ENCODE data around the gene NALF2. TPM values are rescaled to one million over a fixed set of nuclear protein-coding genes. Genes with fewer than 3 reads are reported as not detected.

The NALF2 gene
- total and polyA plus RNA-seq, 7 experiments from 2014 or later: 0.27 to 0.50 (median 0.34) TPM; not detected in 4

DNA sequence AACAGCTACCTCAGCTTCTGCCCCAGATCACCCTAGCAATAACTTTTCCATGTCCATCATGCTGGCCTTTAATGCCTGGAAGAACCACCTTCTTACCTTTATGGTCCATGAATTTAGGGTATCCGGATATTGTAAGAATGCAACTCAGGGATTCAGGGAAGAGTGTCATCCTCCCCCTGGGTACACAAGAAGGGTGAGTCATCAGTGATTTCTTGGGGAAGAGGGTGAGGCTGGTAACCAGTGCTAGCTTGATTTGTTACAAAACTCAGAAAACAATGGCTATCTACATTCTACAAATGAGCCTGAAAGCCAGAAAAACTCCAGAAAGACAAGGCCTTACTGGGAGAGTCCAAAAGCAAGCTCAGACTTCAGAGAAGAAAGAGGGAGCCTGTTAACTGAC, 10.4 kb upstream of the NALF2 start:
- Mint-ChIP-seq H3K36me3 (no peaks in the 10 kb centered on the region), H3K27me3 (peaks cover 2 to 22% (median 17%) of the 10 kb centered on the region in 5 donors), H3K4me1 (no peaks in the 10 kb centered on the region), H3K4me3 (no peak overlapping the region), H3K9me3 (peaks cover 0 to 1% (median 0%) of the 10 kb centered on the region in 11 donors), H3K27ac (no peak overlapping the region)
- Histone ChIP-seq H3K4me1 (ENCODE audit: control insufficient read depth in 2 of 2, insufficient read depth in 2 of 2, low read length in 2 of 2) (no peaks in the 10 kb centered on the region), H3K36me3 (ENCODE audit: control insufficient read depth in 2 of 3, insufficient read depth in 3 of 3, low read length in 3 of 3) (no peaks in the 10 kb centered on the region), H3K4me3 (ENCODE audit: low read length) (no peak overlapping the region), H3K27ac (ENCODE audit: low read depth, low read length) (no peak overlapping the region), H3K27me3 (ENCODE audit: control insufficient read depth in 2 of 2, insufficient read depth in 2 of 2, low read length in 2 of 2) (peaks cover 0 to 4% of the 10 kb centered on the region in 2 donors), H3K9me3 (ENCODE audit: control insufficient read depth in 2 of 3, low read length in 3 of 3) (no peaks in the 10 kb centered on the region)
- ATAC-seq (no peak), DNase-seq (no peak)
- ChIA-PET CTCF (interaction anchor here (1.0 kb wide), 1 partner anchor 640 kb away, joined by 4 read pairs; no protein-coding TSS in a partner anchor), POLR2A (no interaction called here)
- intact Hi-C loops (cut with micrococcal nuclease): loop anchor here (1.0 to 5.0 kb wide), 4 partner anchors 45 to 604 kb away; no protein-coding TSS in a partner anchor

DNA sequence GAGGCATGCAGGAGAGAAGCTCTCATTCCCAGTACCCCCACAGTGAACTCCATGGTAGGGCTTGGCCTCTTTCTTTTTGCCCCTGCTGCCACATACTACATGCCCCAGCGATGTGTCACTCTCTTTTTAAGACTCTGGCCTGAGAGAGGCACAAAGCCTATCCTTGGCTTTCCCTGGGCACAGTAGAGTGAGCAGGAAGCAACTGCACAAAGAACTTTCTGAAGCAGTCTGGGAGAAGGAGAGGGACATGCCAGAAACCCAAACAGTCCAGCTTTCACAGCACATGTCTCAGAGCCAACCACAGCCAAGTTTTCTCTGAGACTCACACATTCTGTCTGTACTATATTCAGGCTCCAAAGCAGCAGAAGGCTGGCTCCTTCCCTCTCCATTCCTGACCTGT, 7.9 kb upstream of the NALF2 start:
- ATAC-seq: no peak
- H3K4me1 Mint-ChIP-seq: no peaks in the 10 kb centered on the region
- H3K27ac Mint-ChIP-seq: no peak overlapping the region
- intact Hi-C loops (cut with micrococcal nuclease): no loop called here
- no peak for DNase-seq
- ChIA-PET CTCF (no interaction called here), POLR2A (no interaction called here)
- H3K27me3 Mint-ChIP-seq: peaks cover 0 to 17% (median 12%) of the 10 kb centered on the region in 5 donors
- no peaks in the 10 kb centered on the region for H3K36me3 Mint-ChIP-seq
- H3K4me3 Mint-ChIP-seq: no peak overlapping the region
- Histone ChIP-seq H3K27me3 (ENCODE audit: control insufficient read depth in 2 of 2, insufficient read depth in 2 of 2, low read length in 2 of 2) (peaks cover 0 to 4% of the 10 kb centered on the region in 2 donors), H3K36me3 (ENCODE audit: control insufficient read depth in 2 of 3, insufficient read depth in 3 of 3, low read length in 3 of 3) (no peaks in the 10 kb centered on the region), H3K4me3 (ENCODE audit: low read length) (no peak overlapping the region), H3K27ac (ENCODE audit: low read depth, low read length) (no peak overlapping the region), H3K4me1 (ENCODE audit: control insufficient read depth in 2 of 2, insufficient read depth in 2 of 2, low read length in 2 of 2) (no peaks in the 10 kb centered on the region), H3K9me3 (ENCODE audit: control insufficient read depth in 2 of 3, low read length in 3 of 3) (no peaks in the 10 kb centered on the region)
- peaks cover 0 to 2% (median 0%) of the 10 kb centered on the region in 11 donors for H3K9me3 Mint-ChIP-seq

DNA sequence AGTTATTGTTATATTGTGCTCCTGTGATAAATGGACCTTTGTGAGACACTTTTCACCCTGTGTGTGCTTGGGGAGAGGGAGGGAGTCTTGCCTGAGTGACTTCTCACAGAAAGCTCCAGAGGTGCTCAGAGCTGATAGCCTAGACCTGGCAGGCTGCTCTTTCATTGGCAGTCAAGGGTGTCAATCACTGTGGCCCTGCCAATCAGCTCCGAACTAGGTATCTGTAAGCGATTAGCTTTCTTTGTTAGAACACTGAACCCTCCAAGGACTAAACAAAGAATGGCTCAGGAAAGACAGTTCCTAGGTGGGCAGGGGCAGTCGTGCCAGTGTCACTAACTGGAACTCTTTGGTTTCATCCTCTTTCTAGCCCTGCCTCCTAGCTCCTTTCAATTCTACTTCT, 2.7 kb upstream of the NALF2 start:
- no peak for DNase-seq
- peaks cover 0 to 4% (median 0%) of the 10 kb centered on the region in 11 donors for H3K9me3 Mint-ChIP-seq
- POLR2A ChIA-PET: no interaction called here
- intact Hi-C loops (cut with micrococcal nuclease): loop anchor here in 1 of 2 donors (5.0 kb wide), 1 partner anchor 116 kb away; the partner anchor contains the start of gene EDA
- Histone ChIP-seq H3K4me3 (ENCODE audit: low read length) (no peak overlapping the region), H3K9me3 (ENCODE audit: control insufficient read depth in 2 of 3, low read length in 3 of 3) (no peaks in the 10 kb centered on the region), H3K27me3 (ENCODE audit: control insufficient read depth in 2 of 2, insufficient read depth in 2 of 2, low read length in 2 of 2) (no peaks in the 10 kb centered on the region), H3K36me3 (ENCODE audit: control insufficient read depth in 2 of 3, insufficient read depth in 3 of 3, low read length in 3 of 3) (no peaks in the 10 kb centered on the region), H3K27ac (ENCODE audit: low read depth, low read length) (no peak overlapping the region), H3K4me1 (ENCODE audit: control insufficient read depth in 2 of 2, insufficient read depth in 2 of 2, low read length in 2 of 2) (no peaks in the 10 kb centered on the region)
- no peak overlapping the region for H3K4me3 Mint-ChIP-seq
- CTCF ChIA-PET: no interaction called here
- H3K27me3 Mint-ChIP-seq: peaks cover 0 to 13% (median 9%) of the 10 kb centered on the region in 5 donors
- H3K36me3 Mint-ChIP-seq: no peaks in the 10 kb centered on the region
- peaks cover 0 to 3% (median 0%) of the 10 kb centered on the region in 7 donors for H3K4me1 Mint-ChIP-seq
- no peak for ATAC-seq
- no peak overlapping the region for H3K27ac Mint-ChIP-seq

DNA sequence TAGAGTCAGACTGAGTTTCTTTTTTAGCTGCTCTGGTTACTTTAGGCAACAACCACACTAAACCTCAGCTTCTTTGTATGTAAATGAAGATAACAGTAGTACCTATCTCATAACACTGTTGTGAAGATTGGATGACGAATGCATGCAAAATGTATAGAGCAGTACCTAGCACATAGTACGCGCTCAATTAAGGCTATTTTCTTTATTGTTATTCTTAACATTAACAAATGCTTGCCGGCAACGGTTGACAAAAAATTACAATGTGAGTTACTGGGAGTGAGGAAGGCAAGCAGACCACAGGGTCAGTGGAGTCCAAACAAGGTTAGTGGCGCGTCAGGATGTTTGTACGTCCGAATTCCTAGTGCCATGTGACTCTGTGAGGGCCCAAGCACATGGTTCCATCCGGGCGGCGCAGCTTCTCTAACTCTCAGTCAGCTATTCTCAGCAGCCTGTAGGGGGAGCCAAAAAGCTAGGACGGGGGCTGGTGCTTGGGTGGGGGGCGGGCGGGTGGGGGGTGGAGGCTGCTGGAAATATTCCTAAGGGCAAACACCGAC, 821 bp upstream of the NALF2 start:
- DNase-seq (no peak), ATAC-seq (peak; percentile 18)
- peaks cover 0 to 3% (median 0%) of the 10 kb centered on the region in 7 donors for H3K4me1 Mint-ChIP-seq
- H3K27me3 ChIP-seq (ENCODE audit: control insufficient read depth in 2 of 2, insufficient read depth in 2 of 2, low read length in 2 of 2): no peaks in the 10 kb centered on the region
- intact Hi-C loops (cut with micrococcal nuclease): loop anchor here in 1 of 2 donors (5.0 kb wide), 1 partner anchor 114 kb away; the partner anchor contains the start of gene EDA
- H3K4me3 ChIP-seq (ENCODE audit: low read length): no peak overlapping the region
- H3K9me3 Mint-ChIP-seq: peaks cover 0 to 4% (median 0%) of the 10 kb centered on the region in 11 donors
- no peak overlapping the region for H3K27ac ChIP-seq (ENCODE audit: low read depth, low read length)
- H3K27me3 Mint-ChIP-seq: peaks cover under 1 to 24% (median 9%) of the 10 kb centered on the region in 5 donors
- ChIA-PET POLR2A (no interaction called here), CTCF (interaction anchor here (0.8 kb wide), 1 partner anchor 34 kb away, joined by 3 read pairs; no protein-coding TSS in a partner anchor)
- H3K36me3 Mint-ChIP-seq: no peaks in the 10 kb centered on the region
- peak overlapping the region in 8 of 10 donors; percentile 9 to 82 (median 43) for H3K4me3 Mint-ChIP-seq
- no peaks in the 10 kb centered on the region for H3K9me3 ChIP-seq (ENCODE audit: control insufficient read depth in 2 of 3, low read length in 3 of 3)
- no peaks in the 10 kb centered on the region for H3K4me1 ChIP-seq (ENCODE audit: control insufficient read depth in 2 of 2, insufficient read depth in 2 of 2, low read length in 2 of 2)
- no peaks in the 10 kb centered on the region for H3K36me3 ChIP-seq (ENCODE audit: control insufficient read depth in 2 of 3, insufficient read depth in 3 of 3, low read length in 3 of 3)
- no peak overlapping the region for H3K27ac Mint-ChIP-seq

DNA sequence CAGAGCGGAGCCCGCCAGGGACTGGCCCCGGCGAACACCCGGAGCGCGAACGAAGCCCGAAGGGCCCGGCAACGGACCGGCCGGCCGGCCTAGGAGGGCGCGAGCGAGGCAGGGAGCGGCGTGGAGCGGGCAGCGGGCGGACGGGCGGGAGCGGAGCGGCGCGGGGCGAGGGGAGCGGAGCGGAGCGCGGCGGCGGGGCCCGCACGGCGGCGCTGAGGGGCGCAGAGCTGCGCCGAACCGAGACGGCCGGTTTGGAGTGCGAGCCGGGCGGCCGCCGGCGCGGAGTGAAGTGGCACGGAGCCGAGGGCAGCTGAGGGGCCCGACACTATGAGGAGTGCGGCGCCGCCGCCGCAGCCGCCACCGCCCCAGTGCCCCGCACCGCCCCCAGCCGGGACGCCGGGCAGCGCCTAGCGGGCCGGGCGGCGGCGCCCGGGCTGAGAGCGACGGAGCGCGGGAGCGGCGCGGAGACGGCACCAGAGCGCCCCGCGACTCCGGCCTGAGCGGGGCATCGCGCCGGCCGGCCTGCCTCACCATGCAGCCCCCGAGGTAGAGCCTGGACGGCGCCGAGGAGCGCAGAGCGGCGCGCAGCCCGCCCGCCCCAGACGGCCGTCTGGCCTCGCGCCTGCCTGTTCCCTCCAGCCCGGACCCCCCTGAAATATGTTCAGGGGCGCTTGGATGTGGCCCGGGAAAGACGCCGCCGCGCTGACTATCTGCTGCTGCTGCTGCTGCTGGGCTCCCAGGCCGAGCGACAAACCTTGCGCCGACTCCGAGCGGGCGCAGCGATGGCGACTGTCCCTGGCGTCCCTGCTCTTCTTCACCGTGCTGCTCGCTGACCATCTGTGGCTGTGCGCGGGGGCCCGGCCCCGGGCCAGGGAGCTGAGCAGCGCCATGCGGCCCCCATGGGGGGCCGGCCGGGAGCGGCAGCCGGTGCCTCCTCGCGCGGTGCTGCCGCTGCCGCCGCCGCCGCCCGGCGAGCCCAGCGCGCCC, 793 bp downstream of the NALF2 start:
- Histone ChIP-seq H3K36me3 (ENCODE audit: control insufficient read depth in 2 of 3, insufficient read depth in 3 of 3, low read length in 3 of 3) (no peaks in the 10 kb centered on the region), H3K27ac (ENCODE audit: low read depth, low read length) (no peak overlapping the region), H3K4me1 (ENCODE audit: control insufficient read depth in 2 of 2, insufficient read depth in 2 of 2, low read length in 2 of 2) (no peaks in the 10 kb centered on the region), H3K9me3 (ENCODE audit: control insufficient read depth in 2 of 3, low read length in 3 of 3) (no peaks in the 10 kb centered on the region), H3K4me3 (ENCODE audit: low read length) (no peak overlapping the region), H3K27me3 (ENCODE audit: control insufficient read depth in 2 of 2, insufficient read depth in 2 of 2, low read length in 2 of 2) (no peaks in the 10 kb centered on the region)
- H3K27ac Mint-ChIP-seq: no peak overlapping the region
- intact Hi-C loops (cut with micrococcal nuclease): loop anchor here (2.0 to 5.0 kb wide), 2 partner anchors 112 kb away; partner anchors contain the start of gene EDA (in 2 of the 2)
- peaks cover 0 to 33% (median 16%) of the 10 kb centered on the region in 5 donors for H3K27me3 Mint-ChIP-seq
- H3K9me3 Mint-ChIP-seq: peaks cover 0 to 4% (median 0%) of the 10 kb centered on the region in 11 donors
- no peaks in the 10 kb centered on the region for H3K36me3 Mint-ChIP-seq
- H3K4me1 Mint-ChIP-seq: peaks cover 0 to 3% (median 0%) of the 10 kb centered on the region in 7 donors
- no peak for DNase-seq
- ChIA-PET CTCF (no interaction called here), POLR2A (no interaction called here)
- peak overlapping the region in 7 of 10 donors; percentile 30 to 89 (median 52) for H3K4me3 Mint-ChIP-seq
- ATAC-seq: peak; percentile 29

DNA sequence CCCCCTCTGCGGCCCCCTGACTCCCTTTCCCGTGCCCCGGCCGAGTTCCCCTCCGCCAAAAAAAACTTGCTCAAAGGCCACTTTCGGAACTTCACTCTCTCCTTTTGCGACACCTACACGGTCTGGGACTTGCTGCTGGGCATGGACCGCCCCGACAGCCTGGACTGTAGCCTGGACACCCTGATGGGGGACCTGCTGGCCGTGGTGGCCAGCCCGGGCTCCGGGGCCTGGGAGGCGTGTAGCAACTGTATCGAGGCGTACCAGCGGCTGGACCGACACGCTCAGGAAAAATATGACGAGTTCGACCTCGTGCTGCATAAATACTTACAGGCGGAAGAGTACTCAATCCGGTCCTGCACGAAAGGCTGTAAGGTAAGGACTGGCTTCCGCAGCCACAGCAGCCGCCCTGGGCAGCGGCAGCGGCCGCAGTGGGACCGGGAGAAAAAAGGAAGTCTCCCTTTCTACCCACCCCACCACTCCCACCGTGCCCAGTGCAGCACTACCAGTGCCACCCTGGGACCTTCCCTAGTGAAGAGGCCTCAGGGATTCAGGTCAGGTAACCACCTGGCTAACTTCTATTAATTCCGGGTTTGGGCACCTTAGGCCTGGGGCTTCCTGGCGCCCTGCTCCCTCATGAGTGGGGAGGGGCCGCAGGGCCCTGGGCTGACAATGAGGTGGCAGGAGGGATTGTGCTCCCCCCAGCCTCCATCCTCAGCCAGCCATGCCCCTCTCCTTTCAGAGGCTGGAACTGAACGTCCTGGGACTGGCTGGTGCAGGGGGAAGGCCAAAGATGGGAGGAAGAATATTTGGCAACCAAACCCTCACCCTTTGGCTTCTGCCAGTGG, 1.9 kb downstream of the NALF2 start:
- ATAC-seq (no peak), DNase-seq (no peak)
- ChIA-PET POLR2A (no interaction called here), CTCF (no interaction called here)
- Mint-ChIP-seq H3K36me3 (no peaks in the 10 kb centered on the region), H3K27ac (no peak overlapping the region), H3K4me1 (peaks cover 0 to 3% (median 0%) of the 10 kb centered on the region in 7 donors), H3K9me3 (peaks cover 0 to 4% (median 0%) of the 10 kb centered on the region in 11 donors), H3K27me3 (peaks cover 0 to 33% (median 16%) of the 10 kb centered on the region in 5 donors), H3K4me3 (peak overlapping the region in 8 of 10 donors; percentile 44 to 89 (median 64))
- intact Hi-C loops (cut with micrococcal nuclease): loop anchor here in 1 of 2 donors (2.0 kb wide), 1 partner anchor 111 kb away; the partner anchor contains the start of gene EDA
- Histone ChIP-seq H3K9me3 (ENCODE audit: control insufficient read depth in 2 of 3, low read length in 3 of 3) (no peaks in the 10 kb centered on the region), H3K4me1 (ENCODE audit: control insufficient read depth in 2 of 2, insufficient read depth in 2 of 2, low read length in 2 of 2) (no peaks in the 10 kb centered on the region), H3K4me3 (ENCODE audit: low read length) (no peak overlapping the region), H3K27ac (ENCODE audit: low read depth, low read length) (no peak overlapping the region), H3K36me3 (ENCODE audit: control insufficient read depth in 2 of 3, insufficient read depth in 3 of 3, low read length in 3 of 3) (no peaks in the 10 kb centered on the region), H3K27me3 (ENCODE audit: control insufficient read depth in 2 of 2, insufficient read depth in 2 of 2, low read length in 2 of 2) (no peaks in the 10 kb centered on the region)

Measured in naive thymus-derived CD4-positive, alpha-beta T cell (primary cell).